Vagina (tissue), 2 donors: ENCODE measurements around the gene P3H2. TPM values are rescaled to one million over a fixed set of nuclear protein-coding genes. Genes with fewer than 3 reads are reported as not detected.

Source experiments
- DNase-seq, 2 donors: peaks; one replicate each; pipeline ENCODE4 v3.0.0-alpha.2; 2017; ENCODE audit errors: extremely low spot score in 2 of 2
- H3K27ac ChIP-seq: fragments of 200-600 bp; sonication (generic); one replicate; pipeline ENCODE4 v1.5.1; 2019
- H3K27me3 ChIP-seq: fragments of 200-600 bp; sonication (generic); one replicate; pipeline ENCODE4 v1.5.1; 2019
- H3K36me3 ChIP-seq, 2 donors: fragments of 200-600 bp; sonication (generic); one replicate each; pipeline ENCODE4 v1.5.1; 2017 to 2019
- H3K4me1 ChIP-seq: fragments of 200-600 bp; sonication (generic); one replicate; pipeline ENCODE4 v1.5.1; 2019
- H3K4me3 ChIP-seq, 2 donors: fragments of 200-600 bp; sonication (generic); 1 replicate in 1 of 2; 2 replicates in 1 of 2; pipeline ENCODE4 v1.5.1; 2016 to 2019
- H3K9me3 ChIP-seq: fragments of 200-600 bp; sonication (generic); one replicate; pipeline ENCODE4 v1.5.1; 2019
- CTCF ChIP-seq, 3 experiments: fragments of 450-650 bp in 2 of 3; fragments of 200-600 bp in 1 of 3; sonication (generic) in 1 of 3; IDR thresholded peaks; one replicate each; pipeline ENCODE4 v1.5.1; 2017 to 2019; ENCODE audit warnings: antibody characterized with exemption in 3 of 3, mild to moderate bottlenecking in 2 of 3, moderate library complexity in 2 of 3
- POLR2A ChIP-seq, 2 donors: fragments of 450-650 bp; IDR thresholded peaks; one replicate each; pipeline ENCODE4 v1.6.1; 2017; ENCODE audit warnings: antibody characterized with exemption in 2 of 2, mild to moderate bottlenecking in 2 of 2, moderate library complexity in 2 of 2
- POLR2AphosphoS5 ChIP-seq, 2 donors: sonication (generic); formaldehyde crosslinking; IDR thresholded peaks; one replicate each; pipeline ENCODE4 v1.9.0; 2017; ENCODE audit warnings: antibody characterized with exemption in 2 of 2, mild to moderate bottlenecking in 2 of 2, low read depth in 1 of 2; ENCODE audit not compliant: insufficient read depth in 1 of 2
- intact Hi-C: fragments of 100-400 bp; cut with DNase I; formaldehyde crosslinking; loops from one replicate; pipeline ENCODE4 v1.15.1; 2023
- total RNA-seq: library from RNA; depleted of rRNA; stranded (reverse); fragments of >200 nt; gene quantifications from one replicate; pipeline ENCODE4 v1.2.3, GENCODE V29; 2016

P3H2 gene
- total RNA-seq, 1 donor from 2014 or later: 41.7 TPM

- Histone ChIP-seq H3K36me3 (no peaks in the 10 kb centered on the region), H3K9me3 (no peaks in the 10 kb centered on the region), H3K4me3 (no peak overlapping the region), H3K27ac (no peak overlapping the region), H3K27me3 (no peaks in the 10 kb centered on the region), H3K4me1 (peaks cover 15% of the 10 kb centered on the region)
- DNase-seq: no peak
- intact Hi-C loops: loop anchor here (10.0 kb wide), 1 partner anchor 61 kb away; no protein-coding TSS in a partner anchor
- TF ChIP-seq POLR2AphosphoS5 (IDR thresholded peaks at IDR 0.05; ENCODE audit: insufficient read depth in 1 of 2, low read depth in 1 of 2) (no peak), POLR2A (IDR thresholded peaks at IDR 0.05) (no peak), CTCF (IDR thresholded peaks at IDR 0.05) (no peak)
These were observed 66.6 kb downstream of the P3H2 start for GRCh38 chr3:190053919-190054672.

GRCh38 chr3:190051641-190052040 lies 69.1 kb downstream of the P3H2 start:
- Histone ChIP-seq H3K27ac (no peak overlapping the region), H3K4me1 (peaks cover 17% of the 10 kb centered on the region), H3K4me3 (no peak overlapping the region), H3K27me3 (no peaks in the 10 kb centered on the region), H3K36me3 (no peaks in the 10 kb centered on the region), H3K9me3 (no peaks in the 10 kb centered on the region)
- no peak for TF ChIP-seq POLR2AphosphoS5 (IDR thresholded peaks at IDR 0.05; ENCODE audit: insufficient read depth in 1 of 2, low read depth in 1 of 2)
- no peak for TF ChIP-seq POLR2A (IDR thresholded peaks at IDR 0.05)
- TF ChIP-seq CTCF (IDR thresholded peaks at IDR 0.05): no peak
- DNase-seq: no peak
- intact Hi-C loops: loop anchor here (10.0 kb wide), 1 partner anchor 63 kb away; no protein-coding TSS in a partner anchor

GRCh38 chr3:190048932-190049441 lies 71.7 kb downstream of the P3H2 start:
- Histone ChIP-seq H3K4me1 (peaks cover 34% of the 10 kb centered on the region), H3K36me3 (no peaks in the 10 kb centered on the region), H3K27me3 (no peaks in the 10 kb centered on the region), H3K9me3 (no peaks in the 10 kb centered on the region), H3K4me3 (no peak overlapping the region), H3K27ac (no peak overlapping the region)
- intact Hi-C loops: no loop called here
- TF ChIP-seq CTCF (IDR thresholded peaks at IDR 0.05) (no peak), POLR2AphosphoS5 (IDR thresholded peaks at IDR 0.05; ENCODE audit: insufficient read depth in 1 of 2, low read depth in 1 of 2) (peak in 1 of 2 donors; percentile 26), POLR2A (IDR thresholded peaks at IDR 0.05) (no peak)
- no peak for DNase-seq

GRCh38 chr3:190044974-190045373 lies 75.7 kb downstream of the P3H2 start:
- no peak overlapping the region for H3K27ac ChIP-seq
- intact Hi-C loops: no loop called here
- H3K4me3 ChIP-seq: no peak overlapping the region
- H3K4me1 ChIP-seq: peaks cover 57% of the 10 kb centered on the region
- H3K36me3 ChIP-seq: no peaks in the 10 kb centered on the region
- no peaks in the 10 kb centered on the region for H3K27me3 ChIP-seq
- no peak for DNase-seq
- TF ChIP-seq POLR2A (IDR thresholded peaks at IDR 0.05) (no peak), CTCF (IDR thresholded peaks at IDR 0.05) (no peak), POLR2AphosphoS5 (IDR thresholded peaks at IDR 0.05; ENCODE audit: insufficient read depth in 1 of 2, low read depth in 1 of 2) (no peak)
- H3K9me3 ChIP-seq: no peaks in the 10 kb centered on the region

GRCh38 chr3:190044142-190044541 lies 76.6 kb downstream of the P3H2 start:
- intact Hi-C loops: no loop called here
- Histone ChIP-seq H3K36me3 (no peaks in the 10 kb centered on the region), H3K27ac (no peak overlapping the region), H3K27me3 (no peaks in the 10 kb centered on the region), H3K4me3 (no peak overlapping the region), H3K9me3 (no peaks in the 10 kb centered on the region), H3K4me1 (peaks cover 49% of the 10 kb centered on the region)
- DNase-seq: no peak
- peak in 1 of 2 donors; percentile 64 for TF ChIP-seq POLR2AphosphoS5 (IDR thresholded peaks at IDR 0.05; ENCODE audit: insufficient read depth in 1 of 2, low read depth in 1 of 2)
- no peak for TF ChIP-seq POLR2A (IDR thresholded peaks at IDR 0.05)
